T47D (cell line): ENCODE data around the gene POLR1G.

ENCODE experiments used
- DNase-seq, 2 experiments: peaks; one replicate each; pipeline versions ENCODE4 v3.0.0 to v3.0.0-alpha.2; 2011 to 2012; ENCODE audit warnings: low read depth in 1 of 2, low spot score in 1 of 2
- JUND ChIP-seq: IDR thresholded peaks from 2 replicates; pipeline ENCODE4 v1.6.1; 2012; ENCODE audit warnings: low read depth
- in situ Hi-C: cut with HindIII; loops from 2 replicates; pipeline ENCODE4 v1.10.0; 2016; ENCODE audit warnings: low sequenced_read_pairs, low pct_unique_long_range_greater_than_20kb

POLR1G gene

DNA sequence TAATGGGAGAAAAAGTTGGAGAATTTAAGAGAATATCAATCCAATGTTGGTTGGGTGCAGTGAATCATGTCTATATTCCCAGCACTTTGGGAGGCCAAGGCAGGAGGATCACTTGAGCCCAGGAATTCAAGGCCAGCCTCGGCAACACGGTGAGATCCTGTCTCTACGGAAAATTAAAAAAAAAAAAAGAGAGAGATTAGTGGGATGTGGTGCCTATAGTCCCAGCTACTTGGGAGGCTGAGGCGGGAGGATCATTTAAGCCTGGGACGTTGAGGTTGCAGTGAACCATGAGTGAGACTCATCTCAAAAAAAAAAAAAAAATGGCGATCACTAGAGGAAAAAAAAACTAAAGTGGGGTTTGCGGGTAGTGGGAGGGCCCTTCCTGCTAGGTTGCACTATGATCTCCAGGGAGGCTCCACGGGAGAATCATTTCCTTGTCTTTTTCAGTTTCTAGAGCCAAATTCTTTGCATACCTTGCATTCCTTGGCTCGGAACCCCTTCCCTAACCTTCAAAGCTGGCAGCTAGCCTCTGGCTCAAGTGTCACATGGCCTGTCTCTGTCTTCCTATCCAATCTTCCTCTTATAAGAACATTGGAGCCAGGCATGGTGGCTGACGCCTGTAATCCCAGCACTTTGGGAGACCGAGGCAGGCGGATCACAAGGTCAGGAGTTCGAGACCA, 30.3 kb upstream of the POLR1G start:
- in situ Hi-C loops = no loop called here
- DNase-seq = peak in 1 of 2 experiments; percentile 86
- no peak for TF ChIP-seq JUND

DNA sequence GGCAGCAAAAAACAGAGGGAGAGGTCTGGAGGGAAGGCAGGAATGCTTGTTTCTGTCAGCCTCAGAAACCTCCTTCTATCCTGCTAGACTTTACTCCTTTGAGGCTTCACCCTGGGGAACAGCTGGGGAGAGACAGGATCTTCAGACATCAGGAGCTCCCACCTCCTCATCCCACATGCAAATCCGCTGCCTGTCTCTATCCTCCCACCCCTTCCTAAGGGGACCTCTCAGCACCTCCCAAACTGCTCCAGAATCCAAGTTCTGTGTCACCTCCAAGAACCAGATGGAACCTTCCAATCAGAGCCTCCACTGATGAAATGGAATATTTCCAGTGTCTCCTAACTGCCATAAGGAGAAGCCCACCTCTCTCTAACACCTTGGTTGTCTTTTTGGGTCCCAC, 26.3 kb upstream of the POLR1G start:
- DNase-seq = no peak
- in situ Hi-C loops = no loop called here
- no peak for TF ChIP-seq JUND

DNA sequence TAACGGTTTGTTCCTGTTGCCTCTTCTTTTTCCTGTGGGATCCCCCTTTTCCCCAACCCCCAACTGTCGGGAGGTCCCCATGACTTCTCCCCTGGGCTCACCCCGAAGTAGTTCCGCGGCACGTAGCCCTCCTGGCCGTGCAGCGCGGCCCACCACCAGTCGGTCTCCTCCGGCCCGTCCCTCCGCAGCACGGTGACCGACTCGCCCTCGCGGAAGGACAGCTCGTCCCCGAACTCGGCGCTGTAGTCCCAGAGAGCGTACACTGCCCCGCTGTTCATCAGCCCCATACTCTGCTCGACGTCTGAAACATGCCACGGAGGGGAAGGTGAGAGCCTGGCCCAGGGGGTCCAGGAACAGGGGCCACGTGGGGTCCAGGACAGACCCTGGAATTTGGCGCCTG, 24.0 kb upstream of the POLR1G start:
- TF ChIP-seq JUND = no peak
- no peak for DNase-seq
- in situ Hi-C loops = no loop called here

DNA sequence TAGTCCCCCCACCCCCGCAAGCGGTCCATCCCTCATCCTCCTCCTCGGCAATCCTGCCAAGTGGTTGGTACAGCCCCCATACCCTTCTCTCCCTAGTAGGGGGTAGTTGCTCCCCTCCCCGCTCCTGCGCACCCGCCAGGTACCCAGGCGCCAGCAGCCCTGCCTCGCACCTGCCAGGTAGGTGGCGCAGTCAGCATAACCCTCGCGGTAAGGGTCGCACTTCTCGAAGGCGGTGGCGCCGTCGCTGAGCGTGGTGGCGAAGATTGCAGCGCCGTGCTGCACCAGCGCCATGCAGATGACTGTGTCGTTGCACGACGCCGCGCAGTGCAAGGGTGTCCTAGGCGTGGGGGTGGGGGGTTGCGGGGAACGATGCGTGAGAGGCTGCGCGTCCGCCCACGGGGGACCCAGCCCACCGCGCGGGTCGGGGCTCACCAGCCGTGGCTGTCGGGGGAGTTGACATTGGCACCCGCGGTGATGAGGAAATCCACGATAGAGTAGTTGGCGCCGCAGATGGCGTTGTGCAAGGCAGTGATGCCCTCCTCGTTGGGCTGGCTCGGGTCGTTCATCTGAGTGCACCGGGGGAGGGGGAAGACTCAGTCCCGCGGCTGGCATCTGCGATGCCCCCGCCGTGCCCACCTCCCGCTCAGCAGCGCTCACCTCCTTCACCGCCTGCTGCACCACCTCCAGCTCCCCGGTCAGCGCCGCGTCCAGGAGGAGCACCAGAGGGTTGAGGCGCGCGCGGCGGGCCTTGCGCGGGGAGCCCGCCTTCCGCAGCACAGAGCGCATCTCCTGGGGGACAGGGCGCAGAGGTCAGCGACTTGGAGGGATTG, 20.8 kb upstream of the POLR1G start:
- in situ Hi-C loops = no loop called here
- TF ChIP-seq JUND = no peak
- no peak for DNase-seq

DNA sequence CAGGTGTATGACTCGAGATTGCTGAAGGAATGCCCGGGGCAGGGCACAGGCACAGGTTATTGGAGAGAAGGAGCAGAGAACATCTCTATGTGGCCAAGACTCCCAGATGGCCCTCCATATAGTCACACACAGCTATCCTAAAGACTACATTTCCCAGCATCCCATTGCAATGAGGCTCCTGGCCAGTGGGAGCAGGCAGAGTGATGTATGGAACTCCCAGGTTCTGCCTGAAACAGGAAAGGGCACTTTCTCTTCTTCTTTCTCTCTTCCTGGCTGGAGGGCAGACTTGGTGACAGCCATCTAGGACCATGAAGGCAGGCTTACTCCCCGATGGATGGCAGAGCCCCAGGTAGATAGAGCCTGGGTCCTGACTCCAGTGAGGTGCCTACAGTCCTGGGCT, 15.1 kb upstream of the POLR1G start:
- TF ChIP-seq JUND = no peak

DNA sequence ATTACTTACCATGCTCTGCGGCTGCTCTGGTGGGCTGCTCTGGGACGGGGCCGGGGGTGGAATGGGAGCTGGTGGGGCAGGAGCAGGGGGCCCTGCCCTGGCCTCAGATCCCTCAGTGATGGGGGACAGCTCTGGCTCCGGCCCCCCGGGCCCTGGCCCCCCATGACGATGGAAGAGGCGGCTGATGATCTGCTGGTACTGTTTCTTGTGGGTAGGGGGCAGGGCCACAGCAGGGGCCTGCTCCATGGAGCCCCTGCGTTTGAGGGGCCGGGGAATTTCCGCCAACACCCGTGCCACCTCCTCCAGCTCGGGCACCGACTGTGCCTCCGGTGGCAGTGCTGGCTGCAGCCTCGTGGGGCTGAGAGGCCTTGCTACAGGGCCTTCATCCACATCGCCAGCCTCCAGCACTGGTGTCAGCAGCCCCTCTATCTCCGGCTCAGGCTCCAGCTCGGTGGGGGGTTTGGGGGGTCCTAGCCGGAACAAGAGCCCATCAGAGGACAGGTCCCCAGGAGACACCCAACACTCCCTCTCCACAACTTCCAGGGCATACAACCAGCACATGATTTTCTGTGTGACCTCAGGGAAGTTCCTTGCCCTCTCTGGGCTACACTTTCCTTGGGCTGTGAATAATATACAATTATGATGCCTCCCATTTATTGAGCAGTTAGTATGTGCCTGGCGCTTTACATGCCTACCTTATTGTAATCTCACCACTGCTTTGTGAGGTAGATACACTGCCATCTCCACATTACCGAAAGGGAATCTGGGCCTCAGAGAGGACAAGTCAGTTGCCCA, 14.4 kb upstream of the POLR1G start:
- no peak for TF ChIP-seq JUND
- in situ Hi-C loops = no loop called here
- no peak for DNase-seq

More for the DNA sequence above, 15.1 kb upstream of the POLR1G start:
- peak in 1 of 2 experiments; percentile 63 for DNase-seq
- in situ Hi-C loops = no loop called here

DNA sequence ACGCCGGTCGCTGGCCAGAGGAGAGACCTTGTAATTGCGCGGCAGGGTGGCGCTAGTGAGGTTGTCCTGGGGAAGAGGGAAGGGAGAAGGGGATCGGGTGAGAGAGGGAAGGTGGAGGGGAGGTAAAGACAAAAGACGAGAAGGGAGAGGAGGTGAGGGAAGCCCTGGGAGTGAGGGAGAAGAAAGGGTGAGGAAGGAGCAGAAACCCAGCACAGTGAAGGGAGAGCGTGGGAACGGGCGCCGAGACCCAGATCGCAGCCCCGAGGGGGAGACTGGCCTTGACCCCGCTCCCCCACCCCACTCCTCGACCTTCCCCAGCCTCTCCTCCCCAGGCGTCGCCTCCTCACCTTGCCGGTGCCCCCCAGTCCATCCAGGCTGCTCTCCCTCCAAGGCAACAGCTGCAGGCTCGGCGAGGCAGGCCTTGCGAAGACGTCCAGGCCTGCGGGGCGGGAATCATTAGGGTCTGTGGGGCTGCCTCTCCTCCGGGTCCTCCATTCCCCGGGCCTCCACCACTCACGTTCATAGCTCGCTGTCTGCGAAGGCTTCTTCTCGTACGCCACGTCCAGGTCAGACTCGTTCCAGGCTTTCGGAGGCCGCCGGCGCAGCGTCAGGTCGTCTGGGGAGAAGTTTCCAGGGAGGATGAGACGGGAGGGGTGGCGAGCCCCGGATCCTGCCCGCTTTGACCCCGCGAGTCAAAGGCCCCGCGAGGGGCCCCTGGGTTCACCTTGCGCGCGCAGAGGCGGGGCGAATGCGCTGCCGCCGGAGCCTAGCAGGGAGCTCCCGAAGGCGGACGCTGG, 10.4 kb upstream of the POLR1G start:
- no peak for TF ChIP-seq JUND
- DNase-seq = no peak
- in situ Hi-C loops = no loop called here

DNA sequence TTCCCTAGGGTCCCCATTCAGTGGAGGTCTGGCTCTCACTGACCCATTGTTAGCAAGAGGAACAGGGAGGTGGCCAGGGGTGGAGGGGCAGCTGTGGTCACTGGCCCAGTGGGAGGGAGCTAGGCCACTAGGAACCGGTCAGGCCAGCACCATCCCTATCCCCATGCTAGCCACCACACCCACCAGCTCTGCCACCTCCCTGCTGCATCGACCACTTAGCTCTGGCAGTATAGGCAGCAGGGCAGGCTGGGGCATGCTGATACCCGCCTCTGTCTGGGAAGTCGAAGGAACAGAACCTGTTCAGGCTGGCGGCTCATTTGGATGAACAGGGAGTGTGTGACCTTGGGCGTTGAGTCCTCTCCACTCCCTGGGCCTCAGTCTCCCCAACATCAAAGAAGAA, 6.3 kb upstream of the POLR1G start:
- in situ Hi-C loops = no loop called here
- TF ChIP-seq JUND = no peak
- DNase-seq = peak in 1 of 2 experiments; percentile 36

DNA sequence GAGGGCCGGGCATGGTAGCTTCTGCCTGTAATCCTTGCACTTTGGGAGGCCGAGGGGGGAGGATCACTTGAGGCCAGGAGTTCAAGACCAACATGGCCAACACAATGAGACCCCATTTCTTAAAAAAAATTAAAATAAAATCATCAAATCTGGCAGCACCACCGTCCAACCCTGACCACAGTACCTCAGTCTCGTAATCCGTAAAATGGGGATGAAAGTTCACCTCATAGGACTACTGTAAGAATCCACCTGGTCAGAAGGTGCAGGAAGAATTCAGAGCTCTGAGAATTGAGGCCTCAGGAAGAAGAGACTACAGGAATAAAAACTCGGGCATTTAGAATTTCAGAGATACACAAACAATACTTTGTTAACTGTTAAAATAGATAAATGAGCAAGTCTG, 4.6 kb upstream of the POLR1G start:
- in situ Hi-C loops = no loop called here
- TF ChIP-seq JUND = no peak
- no peak for DNase-seq

DNA sequence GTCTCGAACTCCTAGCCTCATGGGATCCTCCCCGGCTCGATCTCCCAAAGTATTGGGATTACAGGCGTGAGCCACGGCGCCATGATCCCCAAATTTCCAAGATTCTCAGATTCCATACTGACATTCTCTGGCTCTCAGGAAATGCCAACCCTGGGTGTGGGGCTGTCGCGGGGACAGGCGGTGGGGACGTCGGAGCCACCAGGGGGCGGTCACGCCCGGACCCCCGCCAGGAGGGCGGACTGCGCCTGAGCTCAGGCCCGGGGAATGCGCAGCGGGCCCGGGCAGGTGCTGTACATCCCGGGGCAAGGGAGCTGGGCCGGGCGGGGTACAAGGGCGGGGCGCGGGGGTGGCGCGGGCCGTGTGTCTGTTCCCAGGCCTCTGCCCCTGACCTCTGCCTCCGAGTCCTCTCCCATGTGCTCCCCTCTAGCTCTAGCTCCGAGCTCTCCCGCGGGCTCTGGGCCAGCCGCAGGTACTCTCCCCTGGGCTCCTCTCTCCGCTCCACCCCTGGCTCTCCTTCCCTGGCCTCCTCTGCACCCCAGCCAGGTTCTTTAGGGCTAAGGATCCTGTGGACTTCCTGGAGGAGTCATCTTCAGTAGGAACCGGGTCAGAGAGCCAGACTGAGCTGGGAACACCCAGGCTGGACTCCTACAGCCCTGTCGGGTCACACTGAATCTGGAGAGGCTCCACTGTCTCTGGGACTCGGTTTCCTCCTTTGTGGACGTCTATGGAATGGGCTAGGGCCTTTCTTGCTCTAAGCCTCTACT, 4.0 kb upstream of the POLR1G start:
- in situ Hi-C loops = no loop called here
- no peak for DNase-seq
- no peak for TF ChIP-seq JUND

DNA sequence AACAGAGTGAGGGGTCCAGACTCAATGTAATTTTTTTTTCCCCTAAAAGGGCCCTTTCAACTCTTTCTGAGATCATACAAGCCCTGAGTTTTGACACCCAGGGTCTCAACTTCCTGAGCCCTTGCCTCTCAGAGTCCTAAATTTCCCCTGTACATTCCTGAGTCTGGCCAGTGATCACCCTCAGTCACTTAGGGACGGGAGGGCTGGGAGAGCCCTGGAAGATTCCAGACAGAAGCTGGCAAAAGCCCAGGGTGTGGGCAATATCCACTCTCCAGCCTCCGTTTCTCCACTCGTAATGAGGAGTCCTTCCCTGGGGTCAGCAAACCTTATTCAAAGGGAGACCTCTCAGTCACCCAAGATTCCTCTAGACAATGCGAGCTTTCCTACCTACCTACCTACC, 3.2 kb upstream of the POLR1G start:
- no peak for DNase-seq
- in situ Hi-C loops = no loop called here
- TF ChIP-seq JUND = no peak
